Activated CD8-positive, alpha-beta T cell treated with anti-CD3 and anti-CD28 coated beads, Interleukin-2, amount 10 ng/mL, durations not matched to agents 7 days and 5 days (primary cell): Measurements from ENCODE around the gene TMEM179. TPM values are rescaled to one million over a fixed set of nuclear protein-coding genes. Genes with fewer than 3 reads are reported as not detected.

Source experiments
- ATAC-seq: fragments of 150-1000 bp; cut with Tn5 transposase; one replicate; pipeline ENCODE4 v1.10.0; 2021; ENCODE audit warnings: moderate library complexity
- CTCF ChIA-PET: fragments of 350-600 bp; sonication (Branson Sonifier 250); formaldehyde crosslinking; loops from one replicate; lab custom pipeline; 2021; ENCODE audit warnings: antibody characterized with exemption; lab: Charles Lee
- POLR2A ChIA-PET: fragments of 350-600 bp; sonication (Branson Sonifier 250); formaldehyde crosslinking; loops from one replicate; lab custom pipeline; 2021; ENCODE audit warnings: antibody characterized with exemption; lab: Charles Lee
- DNase-seq: peaks from one replicate; pipeline ENCODE4 v3.0.0-alpha.2; 2020
- H3K27ac Mint-ChIP-seq: one replicate; pipeline ENCODE4 v1.8.0; 2021; ENCODE audit warnings: mild to moderate bottlenecking, mixed read lengths
- H3K27me3 Mint-ChIP-seq: one replicate; pipeline ENCODE4 v1.8.0; 2021; ENCODE audit warnings: low read depth, mixed read lengths
- H3K36me3 Mint-ChIP-seq: one replicate; pipeline ENCODE4 v1.8.0; 2021; ENCODE audit warnings: low read depth, mixed read lengths
- H3K4me1 Mint-ChIP-seq: one replicate; pipeline ENCODE4 v1.8.0; 2021; ENCODE audit warnings: low read depth, mixed read lengths
- H3K4me3 Mint-ChIP-seq: one replicate; pipeline ENCODE4 v1.8.0; 2021; ENCODE audit warnings: mild to moderate bottlenecking, mixed read lengths
- H3K9me3 Mint-ChIP-seq: one replicate; pipeline ENCODE4 v1.8.0; 2022; ENCODE audit warnings: mixed read lengths; ENCODE audit not compliant: insufficient read depth
- total RNA-seq, 2 experiments: library from RNA; stranded (reverse); gene quantifications; one replicate each; pipeline ENCODE4 v1.2.3, GENCODE V29; 2021

The TMEM179 gene
- total RNA-seq, 2 experiments from 2014 or later: not detected

DNA sequence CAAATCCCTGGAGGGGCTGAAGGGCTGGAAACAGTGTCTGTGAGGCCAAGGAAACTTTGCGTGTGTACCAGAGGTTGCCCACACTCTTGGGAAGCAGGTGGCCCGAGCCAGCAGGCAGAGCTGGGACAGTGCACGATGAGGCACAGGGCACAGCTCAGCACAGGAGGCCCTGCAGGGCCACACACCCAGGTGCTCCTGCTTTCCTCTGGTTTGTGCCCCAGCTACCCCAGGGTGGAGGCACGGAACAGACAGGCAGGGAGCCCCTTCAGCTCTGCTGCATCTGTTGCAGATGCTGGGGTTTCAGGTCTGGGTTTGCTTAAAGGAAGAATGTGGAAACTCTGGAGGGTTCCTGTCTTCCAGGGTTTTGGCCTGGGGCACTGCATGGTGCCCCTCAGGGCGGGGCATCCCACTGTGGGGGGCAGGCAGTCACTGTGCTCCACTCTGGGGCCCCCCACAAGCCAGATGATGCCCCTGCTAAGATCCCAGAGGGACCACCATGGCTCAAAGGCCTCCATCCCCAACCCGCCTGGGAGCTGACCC is 8.6 kb downstream of the TMEM179 start:
- H3K4me1 Mint-ChIP-seq: no peaks in the 10 kb centered on the region
- H3K9me3 Mint-ChIP-seq: no peaks in the 10 kb centered on the region
- ChIA-PET CTCF (no interaction called here), POLR2A (no interaction called here)
- DNase-seq: no peak
- no peak overlapping the region for H3K27ac Mint-ChIP-seq
- ATAC-seq: no peak
- H3K4me3 Mint-ChIP-seq: no peak overlapping the region
- no peaks in the 10 kb centered on the region for H3K36me3 Mint-ChIP-seq
- no peaks in the 10 kb centered on the region for H3K27me3 Mint-ChIP-seq

DNA sequence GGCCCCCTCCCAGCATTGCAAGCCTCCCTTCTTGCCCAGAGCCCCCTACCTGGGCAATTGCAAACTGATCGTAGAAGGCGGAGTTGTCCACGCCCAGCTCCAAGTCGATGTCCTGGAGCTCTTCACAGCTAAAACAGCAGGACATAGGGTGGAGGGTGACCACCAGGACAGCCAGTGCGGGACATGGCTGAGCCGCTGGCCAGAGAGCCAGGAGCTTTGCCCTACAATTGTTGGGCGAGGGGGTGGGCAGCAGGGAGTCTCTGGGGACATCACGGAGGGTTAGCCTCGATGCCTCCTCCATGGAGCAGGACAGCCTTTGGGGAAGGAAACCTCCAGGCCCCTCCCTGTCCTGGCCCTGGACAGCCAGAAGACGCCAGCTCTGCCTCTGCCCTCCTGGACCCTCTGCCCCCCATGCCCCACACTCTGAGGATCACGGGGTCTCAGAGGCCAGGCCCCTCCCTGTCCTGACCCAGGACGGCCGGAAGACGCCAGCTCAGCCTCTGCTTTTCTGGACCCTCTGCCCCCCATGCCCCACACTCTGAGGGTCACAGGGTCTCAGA is 9.4 kb downstream of the TMEM179 start:
- CTCF ChIA-PET: no interaction called here
- Mint-ChIP-seq H3K4me1 (no peaks in the 10 kb centered on the region), H3K27ac (no peak overlapping the region), H3K27me3 (no peaks in the 10 kb centered on the region), H3K36me3 (no peaks in the 10 kb centered on the region), H3K9me3 (no peaks in the 10 kb centered on the region), H3K4me3 (no peak overlapping the region)
- ATAC-seq: no peak
- POLR2A ChIA-PET: no interaction called here
- no peak for DNase-seq

DNA sequence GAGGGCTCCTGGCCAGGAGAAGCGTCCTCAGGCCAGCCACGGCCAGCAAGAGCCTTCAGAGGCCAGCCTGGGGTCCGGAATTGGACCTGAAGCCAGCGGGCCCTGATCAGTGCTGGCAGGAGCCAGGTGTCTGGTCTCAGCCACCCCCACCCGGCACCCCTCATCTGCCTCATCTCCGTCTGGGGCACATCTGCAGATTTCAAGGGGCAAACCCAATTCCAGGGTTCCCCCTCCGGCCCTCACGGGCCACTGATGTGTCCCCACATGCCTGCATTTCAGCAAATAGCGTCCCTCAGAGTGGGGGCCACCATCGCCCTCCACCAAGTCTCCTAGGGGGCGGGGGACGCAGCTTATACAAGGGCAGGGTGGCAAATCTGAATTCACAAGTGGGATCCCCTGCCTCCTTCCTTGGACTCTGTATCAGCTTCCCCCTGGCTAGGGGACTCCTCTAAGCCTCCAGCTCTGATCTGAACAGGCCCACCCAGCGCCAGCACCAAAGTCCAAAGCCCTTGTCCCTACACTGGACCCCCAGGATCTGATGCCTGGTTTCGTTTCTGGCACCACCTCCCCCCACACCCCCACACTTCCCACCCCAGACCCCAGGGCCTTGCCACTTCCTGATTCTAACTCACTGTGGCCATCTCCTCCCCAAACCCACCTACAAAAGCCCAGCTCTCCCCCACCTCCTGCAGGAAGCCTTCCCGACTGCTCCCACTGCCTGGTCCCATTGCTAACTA is 10.1 kb downstream of the TMEM179 start:
- no peaks in the 10 kb centered on the region for H3K9me3 Mint-ChIP-seq
- no peak overlapping the region for H3K4me3 Mint-ChIP-seq
- H3K4me1 Mint-ChIP-seq: no peaks in the 10 kb centered on the region
- H3K36me3 Mint-ChIP-seq: no peaks in the 10 kb centered on the region
- POLR2A ChIA-PET: no interaction called here
- ATAC-seq (no peak), DNase-seq (no peak)
- CTCF ChIA-PET: no interaction called here
- H3K27me3 Mint-ChIP-seq: no peaks in the 10 kb centered on the region
- H3K27ac Mint-ChIP-seq: no peak overlapping the region

DNA sequence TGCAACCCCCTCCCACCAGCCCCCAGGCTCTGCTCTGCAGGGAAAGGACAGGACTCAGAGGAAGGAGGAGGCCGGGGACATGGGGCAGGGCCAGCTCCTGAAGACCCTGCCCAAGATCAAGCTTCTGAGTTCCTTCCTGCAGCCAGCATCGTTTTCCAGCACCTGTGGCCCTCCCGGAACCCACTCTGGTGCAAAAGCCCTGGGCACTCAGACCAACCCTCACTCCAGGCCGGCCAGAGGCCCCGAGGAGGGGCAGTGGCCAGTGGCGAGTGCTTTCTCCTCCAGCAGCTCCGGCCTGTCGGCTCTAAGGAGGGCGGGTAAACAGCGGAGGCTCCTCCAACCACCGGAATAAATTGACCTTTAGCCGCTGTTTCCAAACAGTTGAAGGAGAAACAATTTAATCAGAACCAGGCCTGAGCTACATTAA is 10.8 kb downstream of the TMEM179 start:
- DNase-seq: no peak
- H3K9me3 Mint-ChIP-seq: no peaks in the 10 kb centered on the region
- no peak overlapping the region for H3K4me3 Mint-ChIP-seq
- H3K36me3 Mint-ChIP-seq: no peaks in the 10 kb centered on the region
- no peak for ATAC-seq
- no peak overlapping the region for H3K27ac Mint-ChIP-seq
- no peaks in the 10 kb centered on the region for H3K4me1 Mint-ChIP-seq
- POLR2A ChIA-PET: no interaction called here
- CTCF ChIA-PET: no interaction called here
- no peaks in the 10 kb centered on the region for H3K27me3 Mint-ChIP-seq

DNA sequence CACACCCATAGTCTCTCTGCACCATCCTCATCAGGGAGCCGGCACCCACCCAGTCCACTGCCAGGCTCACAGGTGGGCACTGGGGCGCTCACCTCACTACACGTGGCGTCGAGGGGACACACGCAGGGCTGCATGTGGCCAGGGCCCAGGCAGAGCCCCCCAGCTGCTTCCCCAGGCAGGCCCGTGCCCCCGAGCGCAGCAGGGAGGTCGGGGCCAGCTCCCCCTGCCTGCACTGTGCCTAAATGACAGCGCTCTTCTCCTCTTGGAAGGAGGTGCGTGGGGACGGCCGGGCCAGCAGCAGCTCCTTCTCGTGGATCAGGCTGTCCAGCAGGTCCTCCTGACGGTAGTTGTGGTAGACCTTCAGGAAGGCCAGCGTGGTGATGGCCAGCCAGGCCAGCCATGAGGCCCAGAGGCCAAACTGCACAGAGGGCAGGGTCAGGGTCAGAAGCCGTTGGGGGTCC is 11.3 kb downstream of the TMEM179 start:
- Mint-ChIP-seq H3K36me3 (no peaks in the 10 kb centered on the region), H3K27ac (no peak overlapping the region), H3K4me1 (no peaks in the 10 kb centered on the region), H3K4me3 (no peak overlapping the region), H3K27me3 (no peaks in the 10 kb centered on the region), H3K9me3 (no peaks in the 10 kb centered on the region)
- no peak for DNase-seq
- ChIA-PET CTCF (no interaction called here), POLR2A (no interaction called here)
- ATAC-seq: no peak

DNA sequence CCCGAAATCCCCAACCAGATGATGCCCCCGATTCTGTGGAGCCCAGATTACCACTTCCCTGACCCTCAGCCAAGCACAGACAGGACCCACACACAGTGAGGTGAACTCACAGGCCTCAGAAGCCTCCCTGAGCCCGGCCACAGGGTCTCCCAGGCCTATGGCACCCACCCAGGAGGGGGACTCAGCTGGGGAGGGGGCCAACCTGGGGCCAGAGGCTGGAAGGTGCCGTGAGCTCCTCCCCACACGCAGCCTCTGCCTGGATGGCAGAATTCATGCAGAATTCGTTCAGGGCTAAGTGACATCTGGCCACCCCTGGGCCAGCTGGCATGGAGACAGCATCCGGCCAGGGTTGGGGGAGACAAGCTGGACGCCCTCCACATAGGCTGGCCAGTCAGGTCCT is 11.8 kb downstream of the TMEM179 start:
- H3K4me3 Mint-ChIP-seq: no peak overlapping the region
- H3K27me3 Mint-ChIP-seq: no peaks in the 10 kb centered on the region
- ChIA-PET POLR2A (no interaction called here), CTCF (no interaction called here)
- H3K36me3 Mint-ChIP-seq: no peaks in the 10 kb centered on the region
- ATAC-seq (no peak), DNase-seq (no peak)
- H3K4me1 Mint-ChIP-seq: no peaks in the 10 kb centered on the region
- H3K9me3 Mint-ChIP-seq: no peaks in the 10 kb centered on the region
- no peak overlapping the region for H3K27ac Mint-ChIP-seq

DNA sequence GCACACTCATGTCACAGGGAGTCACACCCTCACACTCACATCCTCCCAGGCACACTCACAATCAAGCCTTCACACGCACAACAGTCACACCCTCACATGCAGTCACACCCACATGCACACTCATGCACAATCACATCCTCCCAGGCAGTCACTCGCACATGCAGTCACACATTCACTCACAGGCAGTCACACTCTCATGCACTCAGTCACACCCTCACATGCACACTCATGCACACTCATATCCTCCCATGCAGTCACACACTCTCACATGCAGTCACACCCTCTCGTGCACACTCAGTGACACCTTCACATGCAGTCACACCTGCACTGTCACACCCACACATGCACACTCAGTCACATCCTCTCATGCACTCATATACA is 12.3 kb downstream of the TMEM179 start:
- POLR2A ChIA-PET: no interaction called here
- no peak overlapping the region for H3K27ac Mint-ChIP-seq
- no peaks in the 10 kb centered on the region for H3K36me3 Mint-ChIP-seq
- H3K4me1 Mint-ChIP-seq: no peaks in the 10 kb centered on the region
- DNase-seq (no peak), ATAC-seq (no peak)
- H3K4me3 Mint-ChIP-seq: no peak overlapping the region
- no peaks in the 10 kb centered on the region for H3K9me3 Mint-ChIP-seq
- CTCF ChIA-PET: no interaction called here
- no peaks in the 10 kb centered on the region for H3K27me3 Mint-ChIP-seq

DNA sequence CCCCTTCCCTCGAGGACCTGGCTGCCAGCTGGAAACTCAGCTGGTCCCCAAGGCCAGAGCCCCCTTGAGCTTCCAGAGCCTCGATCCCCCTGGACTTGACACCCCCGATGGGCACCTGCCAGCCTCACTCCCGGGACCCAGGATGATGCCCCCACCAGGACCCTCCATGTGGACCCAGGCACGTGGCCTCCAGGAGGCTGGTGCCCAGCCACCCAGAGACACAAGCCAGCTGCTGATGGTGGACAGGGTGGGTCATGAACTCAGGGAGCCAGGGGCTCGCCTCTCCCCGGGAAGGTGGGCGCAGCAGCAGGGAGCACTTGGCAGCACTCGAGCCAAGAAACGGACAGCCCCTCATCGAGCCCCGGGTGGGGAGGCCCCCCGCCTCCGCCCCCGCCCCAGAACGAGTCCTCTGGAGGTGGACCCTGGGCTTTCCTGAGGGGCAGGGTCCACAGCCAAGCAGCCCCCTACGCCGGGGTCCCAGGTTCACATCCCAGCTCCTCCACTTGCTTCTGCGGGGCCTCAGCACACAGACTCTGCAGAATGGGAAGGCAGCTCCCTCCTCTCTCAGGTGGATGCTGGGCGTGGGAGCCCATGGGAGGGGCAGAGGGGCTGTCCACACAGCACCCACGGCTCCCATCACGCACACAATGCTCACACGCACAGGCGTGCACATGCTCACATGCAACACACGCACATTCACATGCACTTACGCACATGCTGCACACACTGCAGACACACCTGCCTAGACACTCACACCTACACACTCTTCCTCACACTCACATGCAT is 12.9 kb downstream of the TMEM179 start:
- Mint-ChIP-seq H3K4me3 (no peak overlapping the region), H3K27me3 (no peaks in the 10 kb centered on the region), H3K9me3 (no peaks in the 10 kb centered on the region), H3K4me1 (no peaks in the 10 kb centered on the region), H3K27ac (no peak overlapping the region), H3K36me3 (no peaks in the 10 kb centered on the region)
- ATAC-seq: no peak
- POLR2A ChIA-PET: no interaction called here
- no peak for DNase-seq
- CTCF ChIA-PET: no interaction called here

DNA sequence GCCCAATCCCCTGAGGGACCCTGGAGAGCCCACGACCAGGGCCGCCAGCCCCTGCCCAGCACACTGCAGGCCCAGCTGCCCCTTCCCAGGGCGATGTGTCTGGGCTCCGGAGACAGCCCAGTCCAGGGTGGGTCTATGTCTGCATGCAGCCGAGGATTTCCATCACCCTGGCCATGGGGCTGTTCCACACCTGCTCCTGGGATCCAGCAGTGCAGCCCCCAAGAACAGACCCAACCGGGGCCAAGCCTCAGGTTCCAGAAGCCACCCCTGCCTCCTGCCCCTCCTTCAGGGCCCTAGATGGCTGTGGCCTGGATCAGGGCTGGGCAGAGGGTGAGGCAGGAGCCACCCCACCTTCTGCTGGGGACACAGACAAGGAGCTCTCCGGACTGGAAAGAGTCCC is 13.5 kb downstream of the TMEM179 start:
- ChIA-PET POLR2A (no interaction called here), CTCF (no interaction called here)
- H3K9me3 Mint-ChIP-seq: no peaks in the 10 kb centered on the region
- H3K36me3 Mint-ChIP-seq: no peaks in the 10 kb centered on the region
- no peak overlapping the region for H3K27ac Mint-ChIP-seq
- no peak for DNase-seq
- no peaks in the 10 kb centered on the region for H3K27me3 Mint-ChIP-seq
- ATAC-seq: no peak
- H3K4me1 Mint-ChIP-seq: no peaks in the 10 kb centered on the region
- H3K4me3 Mint-ChIP-seq: no peak overlapping the region

DNA sequence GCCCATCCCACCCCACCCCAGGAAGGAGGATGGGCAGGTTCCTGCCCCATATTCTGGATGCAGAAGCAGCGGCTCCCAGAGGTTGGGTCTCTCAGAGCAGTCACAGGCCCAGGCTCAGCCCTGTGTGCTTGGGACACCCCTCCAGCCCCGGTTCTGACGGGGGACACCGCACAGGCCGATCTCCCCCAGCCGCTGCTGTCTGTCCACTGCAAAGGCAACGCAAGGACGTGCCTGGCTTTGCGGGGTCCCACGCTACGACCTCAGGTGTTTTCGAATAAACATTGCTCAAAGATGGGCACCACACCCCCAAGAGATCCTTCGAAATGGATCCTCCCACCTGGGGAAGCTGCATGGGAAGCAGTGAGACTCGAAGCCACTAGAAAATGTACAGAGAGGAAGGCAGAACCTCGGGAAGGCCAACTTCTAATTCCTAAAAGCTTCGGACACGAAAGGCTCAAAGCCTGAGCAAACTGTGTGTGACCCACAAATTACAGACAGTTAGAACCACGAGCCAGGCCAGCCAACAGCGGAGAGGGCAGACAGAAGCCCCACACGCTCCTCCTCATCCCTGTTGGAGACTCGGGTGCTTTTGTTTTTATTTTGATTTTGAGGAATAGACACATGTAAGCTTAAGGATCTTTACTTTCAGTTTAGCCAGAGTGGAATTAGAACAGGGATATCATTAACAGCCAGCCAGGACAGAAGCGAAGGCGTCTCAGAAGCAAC is 14.2 kb downstream of the TMEM179 start:
- Mint-ChIP-seq H3K27me3 (no peaks in the 10 kb centered on the region), H3K4me3 (no peak overlapping the region), H3K36me3 (no peaks in the 10 kb centered on the region), H3K27ac (no peak overlapping the region), H3K4me1 (no peaks in the 10 kb centered on the region), H3K9me3 (no peaks in the 10 kb centered on the region)
- DNase-seq (no peak), ATAC-seq (no peak)
- CTCF ChIA-PET: no interaction called here
- POLR2A ChIA-PET: no interaction called here

DNA sequence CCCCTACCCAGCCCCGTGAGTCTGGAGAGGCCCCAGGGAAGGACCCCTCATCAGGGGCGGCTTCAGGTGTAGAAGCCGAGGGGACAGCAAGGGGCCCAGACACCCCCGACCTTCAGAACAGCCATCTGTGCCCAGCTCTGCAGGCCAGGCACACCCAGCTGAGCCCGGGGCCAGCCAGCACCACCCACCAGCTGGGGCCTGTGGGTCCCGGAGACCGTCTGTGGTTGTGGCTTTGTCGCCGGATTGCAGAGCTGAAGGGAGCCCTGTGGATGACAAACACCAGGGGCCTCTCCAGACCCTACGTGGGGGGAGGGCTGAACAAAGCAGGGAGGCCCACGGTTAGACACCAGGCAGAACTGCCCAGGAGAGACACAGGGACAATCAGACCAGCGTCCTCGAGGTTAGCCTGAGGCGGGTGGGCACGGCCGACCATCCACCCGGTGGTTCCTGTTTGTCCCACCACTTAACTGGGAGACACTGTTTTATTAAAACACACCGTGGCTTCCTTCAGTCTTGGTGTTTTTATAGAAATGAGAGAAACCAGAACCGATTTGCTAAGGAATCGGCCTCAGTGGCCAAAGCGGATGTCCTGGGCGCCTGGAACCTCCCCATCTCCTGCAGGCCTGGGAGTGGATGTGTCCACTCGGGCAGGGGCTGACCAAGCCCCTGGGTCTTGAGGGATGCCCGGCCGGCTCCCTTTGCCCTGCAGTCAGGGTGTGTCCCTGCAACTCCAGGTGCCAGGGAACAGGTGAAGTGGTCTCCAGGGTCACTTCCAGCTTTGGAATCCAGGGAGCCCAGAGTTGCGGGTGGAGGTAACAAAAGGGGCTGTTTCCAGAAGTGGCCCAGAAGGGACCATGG is 15.0 kb downstream of the TMEM179 start:
- Mint-ChIP-seq H3K27me3 (no peaks in the 10 kb centered on the region), H3K4me3 (no peak overlapping the region), H3K27ac (no peak overlapping the region), H3K36me3 (no peaks in the 10 kb centered on the region), H3K9me3 (no peaks in the 10 kb centered on the region), H3K4me1 (no peaks in the 10 kb centered on the region)
- no peak for ATAC-seq
- no peak for DNase-seq
- POLR2A ChIA-PET: no interaction called here
- CTCF ChIA-PET: no interaction called here
